ENCODE measurements around the gene PHF21A.
"Not testable (repeated sequence)": the region's sequence is repeated elsewhere in the genome, so short reads cannot be mapped to it uniquely, and the experiment has no call there.

PHF21A gene

DNA sequence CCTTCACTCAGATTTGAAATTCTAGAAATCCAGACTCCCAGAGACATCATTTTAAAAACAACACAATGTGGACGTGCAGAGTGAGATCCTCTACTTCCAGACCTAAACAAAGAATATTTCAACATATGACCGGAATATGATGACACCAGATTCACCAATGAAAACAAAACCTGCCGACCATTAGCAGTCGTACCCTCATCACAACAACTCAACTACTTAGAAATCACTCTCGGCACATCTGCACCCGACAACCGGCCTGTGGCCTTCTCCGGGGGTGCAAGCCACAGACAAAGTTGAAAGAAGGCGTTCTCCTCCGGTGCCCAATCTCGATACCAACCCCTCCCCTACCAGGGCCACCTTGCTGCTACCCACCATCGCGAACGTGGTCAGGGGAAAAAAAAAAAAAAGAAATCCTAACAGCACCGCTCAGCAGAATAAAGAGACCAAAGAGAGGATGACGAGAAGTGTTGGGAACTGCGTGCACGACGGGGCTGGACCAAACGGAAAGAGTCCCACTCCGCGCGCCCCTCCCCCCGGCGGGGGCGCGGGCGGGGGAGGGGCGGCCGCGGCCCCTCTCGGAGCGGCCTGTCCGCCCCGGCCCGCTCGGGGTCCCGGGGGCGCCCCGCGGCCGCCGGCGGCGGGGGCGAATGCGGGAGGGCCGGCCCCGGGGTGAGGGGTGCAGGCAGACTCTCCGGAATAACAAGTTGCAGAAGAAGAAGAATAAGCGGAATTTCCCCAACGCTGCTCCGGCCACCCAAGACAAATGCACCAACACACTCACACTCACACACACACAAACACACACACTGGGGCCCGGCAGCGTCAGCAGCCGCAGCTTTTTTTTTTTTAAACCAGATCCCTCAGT lies 1.7 kb downstream of the PHF21A start:
- peak; percentile 68 for DNase-seq

DNA sequence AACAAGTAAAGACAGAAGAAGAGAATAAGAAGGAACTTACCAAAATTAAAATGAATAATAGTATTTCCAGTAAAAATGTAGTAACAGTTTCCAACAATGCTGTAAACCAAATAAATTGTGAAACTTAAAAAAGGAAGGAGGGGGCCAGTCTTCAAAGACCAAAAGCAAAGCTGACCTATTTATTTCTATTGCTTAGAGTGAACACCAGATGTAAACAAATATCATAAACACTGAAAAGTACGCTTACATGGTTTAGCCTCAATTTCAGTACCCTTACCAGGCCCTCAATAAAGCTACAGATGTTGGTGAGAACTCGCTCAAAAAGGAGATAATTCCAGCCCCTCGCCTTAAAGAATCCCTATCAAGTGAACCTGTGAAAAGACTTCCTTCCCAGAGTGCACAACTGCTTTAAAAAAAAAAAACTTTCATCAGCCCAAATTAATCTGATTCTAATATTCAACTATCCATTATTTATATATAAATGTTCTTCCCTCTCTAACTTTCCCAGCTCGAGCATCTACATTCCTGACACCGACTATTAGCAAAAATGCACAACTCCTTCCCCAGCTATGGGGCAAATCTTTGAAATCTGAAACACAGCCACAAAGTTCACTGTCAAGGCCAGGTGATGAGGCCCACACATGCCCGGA lies 2.4 kb downstream of the PHF21A start:
- no peak for DNase-seq

DNA sequence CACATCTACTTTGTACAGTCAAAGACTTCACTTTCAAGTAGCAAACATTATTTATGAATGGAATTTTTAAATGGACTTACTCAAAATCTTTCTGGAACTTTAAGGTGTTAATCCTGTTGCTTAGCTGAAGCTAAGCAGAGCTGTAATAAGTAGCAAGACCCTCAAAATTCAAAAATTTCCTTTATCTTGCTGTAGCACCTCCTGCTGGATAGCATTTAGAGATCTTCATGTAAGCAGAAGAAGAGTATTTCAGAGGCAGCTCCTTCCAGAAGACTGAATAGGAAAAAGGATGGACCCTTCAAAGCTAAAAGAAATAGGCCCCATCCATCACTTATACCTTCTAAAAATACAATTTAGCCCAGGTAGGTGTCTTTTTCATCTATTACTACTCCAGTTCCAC lies 3.4 kb downstream of the PHF21A start:
- peak; percentile 19 for DNase-seq

DNA sequence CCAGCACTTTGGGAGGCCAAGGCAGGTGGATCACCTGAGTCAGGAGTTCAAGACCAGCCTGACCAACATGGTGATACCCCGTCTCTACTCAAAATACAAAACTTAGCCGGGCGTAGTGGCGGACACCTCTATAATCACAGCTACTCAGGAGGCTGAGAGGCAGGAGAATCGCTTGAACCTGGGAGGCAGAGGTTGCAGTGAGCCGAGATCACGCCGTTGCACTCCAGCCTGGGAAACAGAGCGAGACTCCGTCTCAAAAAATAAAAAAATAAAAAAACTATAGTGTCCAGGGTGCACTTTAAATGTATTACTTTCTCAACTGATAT lies 4.6 kb downstream of the PHF21A start:
- not testable (repeated sequence) for DNase-seq

DNA sequence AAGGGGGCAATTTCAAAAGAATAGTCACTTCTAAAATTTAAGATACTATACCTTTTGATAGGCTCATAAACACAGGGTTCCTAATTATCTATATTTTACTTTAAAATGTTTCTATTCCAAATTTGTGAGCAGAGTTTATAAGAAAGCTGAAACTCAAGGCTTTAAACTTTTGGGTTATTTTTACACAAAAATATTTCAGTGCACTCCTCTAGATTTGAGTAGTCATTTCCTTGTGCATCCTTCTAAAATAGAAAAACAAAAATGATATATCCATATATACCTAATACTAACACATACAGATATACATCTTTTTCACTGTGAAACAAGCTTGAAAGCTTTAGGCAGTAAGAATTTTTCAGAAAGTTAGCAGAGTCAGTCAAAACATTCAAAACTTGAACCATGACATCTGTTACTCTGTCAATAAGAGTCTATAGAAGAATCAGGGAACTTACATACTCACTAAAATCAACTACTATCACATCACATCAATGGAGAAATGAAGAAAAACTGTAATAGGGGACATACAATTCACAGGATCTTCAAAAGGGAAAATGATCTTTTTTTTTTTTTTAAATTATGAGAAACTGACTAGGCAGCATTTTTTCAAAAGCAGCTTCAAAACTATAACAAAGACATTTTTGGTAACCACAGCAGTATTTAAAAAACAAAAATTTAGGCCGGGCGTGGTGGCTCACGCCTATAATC lies 5.1 kb downstream of the PHF21A start:
- peak; percentile 13 for DNase-seq

DNA sequence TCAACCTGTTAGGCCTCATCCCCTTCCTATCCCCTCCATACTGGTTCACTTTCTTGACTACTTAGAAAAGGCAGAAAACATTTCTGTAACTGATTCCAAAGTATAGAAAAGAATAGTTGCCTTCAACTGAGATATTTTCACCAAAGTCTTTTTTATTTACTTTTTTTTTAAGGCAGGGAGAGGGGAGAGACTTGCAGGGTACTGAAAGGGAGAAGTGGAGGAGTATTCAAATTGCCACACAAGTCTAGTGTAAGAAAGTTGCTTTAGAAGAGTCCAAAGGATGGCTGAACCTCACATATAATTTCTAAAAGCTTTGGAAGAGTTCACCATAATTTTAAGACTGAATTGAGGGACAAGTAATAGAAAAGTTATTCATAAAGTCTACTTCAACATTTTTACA lies 6.3 kb downstream of the PHF21A start:
- no peak for DNase-seq

DNA sequence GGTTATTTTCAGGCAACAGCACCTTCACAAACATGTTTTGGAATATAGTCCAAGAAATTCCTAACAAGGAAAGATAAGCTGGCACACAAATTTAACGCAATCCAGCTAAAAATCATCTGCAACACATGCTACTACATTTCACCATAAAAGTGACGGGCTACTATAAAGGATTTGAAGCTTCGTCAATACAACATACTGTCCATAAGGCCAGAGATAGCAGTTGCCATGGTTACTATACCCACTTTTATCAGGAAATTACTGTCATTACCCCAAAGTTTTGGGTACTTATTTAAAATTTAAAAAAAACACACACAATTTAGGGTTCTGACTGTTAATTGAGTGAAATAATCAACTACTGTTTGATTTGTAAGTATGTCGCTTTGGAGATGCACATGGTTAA lies 6.9 kb downstream of the PHF21A start:
- DNase-seq: no peak

DNA sequence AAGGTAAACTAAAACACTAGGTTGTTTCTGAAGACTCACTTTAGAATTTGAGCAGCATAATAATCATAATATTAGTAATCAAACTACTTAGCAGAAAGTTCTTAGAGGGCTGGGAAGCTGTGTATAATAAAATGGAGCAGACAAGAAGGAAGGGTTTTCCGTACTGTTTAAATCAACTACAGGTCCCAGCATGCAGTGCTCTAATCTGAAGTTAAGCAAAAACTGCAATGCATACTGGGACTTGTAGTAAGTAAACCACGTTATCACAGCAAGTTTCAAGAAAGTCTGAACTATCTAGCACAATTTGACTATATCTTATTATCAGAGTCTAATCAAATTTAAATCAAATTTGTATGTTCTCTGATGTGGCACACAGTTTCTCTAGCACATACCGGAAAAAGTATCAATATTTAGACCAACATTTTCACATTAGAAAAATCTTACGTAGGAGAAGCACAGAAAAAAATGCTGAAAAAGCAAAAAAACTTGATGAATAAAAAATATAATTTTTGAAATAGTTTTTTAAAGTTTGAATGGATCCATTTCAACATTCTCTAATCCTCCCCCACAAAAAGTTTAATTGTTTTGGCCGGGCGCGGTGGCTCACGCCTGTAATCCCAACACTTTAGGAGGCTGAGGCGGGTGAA lies 8.2 kb downstream of the PHF21A start:
- DNase-seq: peak; percentile 70

DNA sequence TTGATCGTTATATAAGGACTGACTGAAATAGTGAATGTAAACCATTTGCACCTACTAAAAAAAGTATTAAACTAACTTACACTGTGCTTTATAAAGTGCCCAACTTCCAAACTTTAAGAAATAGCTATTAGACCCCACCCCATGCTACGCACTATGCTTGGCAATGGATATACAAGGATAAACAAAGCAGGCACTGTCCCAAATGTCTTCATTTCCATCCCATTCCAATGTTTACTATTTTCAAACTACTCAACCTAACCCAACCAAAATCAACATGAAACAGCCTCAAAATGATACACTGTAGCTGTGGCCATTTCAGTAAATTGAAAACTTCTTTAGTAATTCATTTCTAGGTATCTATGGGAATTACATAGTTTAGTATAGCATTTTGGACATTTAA lies 12.5 kb downstream of the PHF21A start:
- DNase-seq: no peak

DNA sequence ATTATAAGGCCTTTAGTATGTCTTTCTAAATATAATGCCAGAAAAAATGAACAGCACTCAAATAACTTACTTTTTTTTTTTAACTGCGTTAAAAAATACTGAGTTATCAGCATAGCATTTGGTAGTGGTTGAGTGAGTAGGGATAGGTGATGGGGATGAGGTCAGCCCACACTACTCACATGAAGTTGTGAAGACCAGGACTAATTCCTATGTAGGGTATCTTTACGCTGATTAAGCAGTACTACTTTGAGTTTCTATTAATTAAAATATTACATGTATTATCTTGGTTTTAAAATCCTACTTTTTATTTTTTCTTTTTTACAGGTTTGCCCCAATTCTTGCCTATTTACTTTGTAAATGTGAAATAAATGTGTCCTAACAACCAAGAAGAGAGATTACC lies 13.5 kb downstream of the PHF21A start:
- DNase-seq: no peak

DNA sequence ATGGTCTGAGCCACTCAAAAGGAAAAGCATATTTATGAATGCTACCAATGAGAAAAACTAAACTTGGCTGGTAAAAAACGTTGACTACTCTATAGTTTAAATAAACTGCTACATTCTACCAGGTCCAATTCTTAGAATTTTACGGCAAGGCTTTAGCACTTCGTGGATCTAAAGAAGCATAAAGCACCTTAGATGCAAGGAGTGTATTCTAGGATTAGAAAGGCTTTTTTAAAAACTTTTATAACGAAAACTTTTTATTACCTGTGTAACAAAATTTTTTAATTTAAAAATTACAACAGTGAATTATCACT lies 13.9 kb downstream of the PHF21A start:
- DNase-seq: no peak

DNA sequence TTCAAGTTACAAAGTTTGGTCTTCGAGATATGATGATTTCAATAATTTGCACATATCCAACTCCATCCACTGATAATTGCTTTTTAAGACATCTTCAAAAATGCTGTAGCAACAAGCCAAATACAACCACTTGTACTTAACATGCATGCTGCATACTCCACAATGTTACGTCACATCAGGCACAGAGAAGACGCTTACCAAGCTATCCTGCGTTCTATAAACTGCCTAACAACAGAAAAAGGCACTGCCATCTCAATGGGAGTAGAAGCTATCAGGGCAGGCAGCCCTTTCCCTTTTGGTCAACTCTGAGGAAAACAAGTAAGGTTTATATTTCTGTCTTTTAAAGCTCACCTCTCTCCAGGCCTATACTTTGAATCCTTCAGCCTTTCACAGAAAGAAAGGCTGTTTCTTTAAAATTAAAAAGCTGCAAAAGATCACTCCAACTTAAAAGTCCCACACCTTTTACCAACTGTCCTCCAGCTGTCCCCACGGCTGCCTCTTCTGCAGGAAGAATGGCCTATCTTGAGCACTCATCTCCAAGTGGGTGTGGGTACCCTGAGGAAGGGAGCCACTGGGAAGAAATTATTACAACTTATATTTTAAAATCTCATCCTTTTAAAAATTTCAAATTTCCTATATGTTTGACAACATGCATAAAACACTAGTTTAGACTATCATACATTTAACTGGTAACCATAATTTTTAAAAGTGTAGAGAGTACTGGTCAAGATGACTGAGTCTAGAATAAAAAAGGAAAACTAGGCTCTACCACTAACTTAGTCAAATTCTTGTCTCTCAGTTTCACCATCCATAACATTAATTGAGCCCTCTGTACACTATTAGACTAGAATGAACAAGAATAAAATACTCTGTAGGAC lies 14.5 kb downstream of the PHF21A start:
- DNase-seq: no peak

DNA sequence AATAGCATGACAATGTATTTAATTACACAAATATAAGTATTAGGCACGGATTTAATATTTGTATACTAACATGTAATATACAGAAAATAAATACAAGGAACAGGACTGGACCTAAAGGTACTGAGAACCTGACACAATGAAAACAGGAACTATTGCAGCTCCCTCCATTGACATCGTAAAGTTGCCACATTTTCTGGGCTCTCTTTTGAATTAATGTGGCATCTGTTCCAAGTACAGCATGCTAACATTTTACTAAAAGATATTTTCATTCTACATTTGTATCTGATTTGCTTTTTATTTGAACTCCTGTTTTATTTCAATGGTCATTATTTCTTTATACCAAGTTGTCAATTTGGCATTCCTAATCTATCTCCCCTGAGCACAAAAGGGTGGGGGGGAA lies 15.3 kb downstream of the PHF21A start:
- no peak for DNase-seq

DNA sequence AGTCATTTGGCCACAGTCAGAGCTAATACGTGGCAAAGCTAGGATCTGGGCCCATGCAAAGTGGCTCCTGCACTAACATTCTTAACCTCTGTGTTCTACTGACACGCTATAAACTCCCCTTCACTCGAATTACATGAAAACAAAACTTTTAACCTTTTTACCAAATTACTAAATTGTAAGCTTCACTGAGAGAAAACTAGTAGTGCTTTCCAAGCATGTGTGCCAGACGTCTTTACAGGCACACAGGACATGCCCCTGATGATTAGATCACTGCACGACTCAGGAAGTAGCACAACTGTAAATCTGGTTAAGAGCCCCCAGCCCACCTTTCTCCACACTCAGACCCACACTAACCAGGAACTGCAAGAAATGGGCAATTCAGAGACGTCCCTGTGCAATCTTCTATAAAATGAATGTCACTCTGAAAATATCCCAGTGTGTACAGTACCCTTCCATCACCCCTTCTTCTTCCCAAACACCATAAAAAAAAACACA lies 16.1 kb downstream of the PHF21A start:
- no peak for DNase-seq

DNA sequence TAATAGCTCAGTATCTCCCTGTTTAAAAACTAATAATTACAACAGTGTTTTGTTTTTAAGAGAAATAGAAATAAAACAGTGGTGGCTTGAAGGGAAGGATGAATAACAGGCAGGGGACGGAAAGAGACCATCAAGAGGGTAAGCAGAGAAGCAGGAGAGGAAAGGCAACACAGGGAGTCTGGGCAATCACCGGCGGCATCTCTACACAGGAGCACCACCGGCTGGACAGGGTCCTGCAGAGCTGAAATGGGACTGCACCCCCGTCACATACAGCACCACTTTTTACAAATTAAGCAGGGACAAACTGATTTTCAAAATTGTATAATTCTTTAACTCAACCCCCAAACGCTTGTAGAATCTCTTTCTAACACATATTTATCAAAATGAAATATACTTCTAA lies 18.4 kb downstream of the PHF21A start:
- no peak for DNase-seq

DNA sequence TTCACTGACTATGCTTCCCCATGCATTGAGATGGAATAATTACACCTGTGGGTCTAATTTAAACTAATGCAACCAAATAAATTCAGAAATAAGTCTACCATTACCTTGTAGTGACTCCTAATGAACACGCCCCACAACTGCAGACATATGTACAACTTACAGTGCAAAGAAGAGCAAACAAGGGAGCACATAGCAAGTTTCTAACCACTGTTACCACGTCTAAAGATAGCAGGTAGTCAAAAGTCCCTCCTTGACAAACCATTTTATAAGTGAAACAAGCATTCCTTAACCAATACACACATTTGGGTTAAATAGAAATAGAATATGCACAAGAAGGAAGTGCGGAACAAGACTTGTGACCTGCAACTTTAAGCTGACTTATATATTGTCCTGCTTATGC lies 20.6 kb downstream of the PHF21A start:
- DNase-seq: no peak

DNA sequence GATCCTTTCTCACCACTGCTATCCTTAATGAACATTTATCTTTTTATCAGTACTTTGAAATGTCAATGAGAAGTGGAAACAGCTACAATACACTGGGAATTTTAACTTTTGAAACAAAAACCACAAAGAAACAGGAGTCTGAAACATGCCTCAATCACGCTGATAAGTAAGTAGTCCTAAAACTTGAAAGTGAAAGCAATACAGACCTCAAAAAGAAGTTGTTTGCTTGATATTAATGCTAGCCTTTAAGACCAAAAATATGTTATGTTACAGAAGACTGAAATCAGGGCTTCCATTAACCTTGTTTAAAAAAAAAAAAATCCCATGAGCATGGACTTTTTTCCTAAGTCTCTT lies 21.3 kb downstream of the PHF21A start:
- no peak for DNase-seq

DNA sequence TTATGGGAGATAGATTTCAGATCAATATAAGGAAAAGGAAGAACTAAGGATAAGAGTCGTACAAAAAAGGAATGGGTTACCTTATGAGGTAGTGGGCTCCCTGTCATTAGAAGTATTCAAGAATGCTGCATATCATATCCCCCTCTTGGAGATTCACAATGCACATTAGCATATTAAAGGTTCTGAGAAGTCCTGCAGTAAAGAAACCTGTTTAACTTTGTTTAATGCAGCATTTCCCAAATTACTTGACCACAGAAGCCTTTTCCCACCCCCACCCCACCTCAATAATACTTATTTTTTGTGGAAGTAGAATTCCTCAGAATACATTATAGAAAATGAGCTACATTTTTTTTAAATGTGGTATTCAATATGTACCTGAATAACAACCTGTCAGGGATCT lies 30.9 kb downstream of the PHF21A start:
- no peak for DNase-seq

DNA sequence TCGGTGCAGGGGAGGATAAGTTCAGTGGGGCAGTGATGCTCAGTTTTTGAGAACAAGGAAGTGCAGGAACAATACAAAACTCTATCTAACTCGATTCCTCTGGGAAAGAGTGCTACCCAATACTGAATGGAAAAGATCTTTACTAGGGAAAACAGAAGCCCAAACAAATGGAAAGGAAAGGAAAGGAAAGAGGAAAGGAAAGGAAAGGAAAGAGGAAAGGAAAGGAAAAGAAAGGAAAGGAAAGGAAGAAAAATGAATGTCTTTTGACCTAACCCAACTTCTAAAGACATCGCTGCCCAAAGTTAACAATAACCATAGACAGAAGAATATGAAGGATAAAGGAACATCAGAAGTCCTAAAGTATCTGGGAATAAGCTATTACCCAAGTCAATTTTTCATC lies 41.6 kb downstream of the PHF21A start:
- no peak for DNase-seq

DNA sequence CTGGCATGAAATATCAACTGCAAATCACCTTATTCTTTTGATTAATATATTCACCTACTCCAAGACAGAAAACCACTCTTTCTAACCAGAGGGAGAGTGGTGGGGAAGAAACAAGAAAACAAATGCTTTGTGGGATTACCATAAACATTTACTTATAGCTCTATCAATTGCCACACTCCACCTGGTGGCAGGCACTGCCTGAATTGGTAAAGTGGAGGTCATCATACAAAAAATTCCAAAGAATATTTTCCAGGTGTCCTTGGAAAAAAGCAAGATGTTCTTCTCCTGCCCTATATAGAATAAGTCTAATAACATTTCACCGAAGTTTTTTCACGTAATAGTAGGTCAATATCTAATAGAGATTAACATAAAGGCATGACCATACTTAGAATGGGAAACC lies 45.3 kb downstream of the PHF21A start:
- DNase-seq: no peak

DNA sequence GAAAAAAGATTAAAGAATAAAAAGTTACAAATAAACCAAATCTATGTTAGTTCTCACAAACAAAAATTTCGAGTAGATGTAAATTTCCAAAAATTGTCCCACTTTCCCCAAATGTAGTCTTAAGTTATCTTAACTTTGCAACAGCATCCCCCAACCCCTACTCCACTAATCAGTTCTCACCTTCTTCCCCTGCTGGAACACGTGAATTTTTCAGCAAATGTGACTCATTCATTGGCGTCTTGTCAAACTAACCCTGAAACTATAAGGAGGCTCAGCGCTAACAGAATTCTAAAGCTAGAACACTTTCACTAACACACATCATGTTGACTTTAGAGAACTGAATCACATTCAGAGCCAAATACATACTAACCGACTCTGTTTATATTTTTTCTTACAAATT lies 46.1 kb downstream of the PHF21A start:
- peak; percentile 40 for DNase-seq

DNA sequence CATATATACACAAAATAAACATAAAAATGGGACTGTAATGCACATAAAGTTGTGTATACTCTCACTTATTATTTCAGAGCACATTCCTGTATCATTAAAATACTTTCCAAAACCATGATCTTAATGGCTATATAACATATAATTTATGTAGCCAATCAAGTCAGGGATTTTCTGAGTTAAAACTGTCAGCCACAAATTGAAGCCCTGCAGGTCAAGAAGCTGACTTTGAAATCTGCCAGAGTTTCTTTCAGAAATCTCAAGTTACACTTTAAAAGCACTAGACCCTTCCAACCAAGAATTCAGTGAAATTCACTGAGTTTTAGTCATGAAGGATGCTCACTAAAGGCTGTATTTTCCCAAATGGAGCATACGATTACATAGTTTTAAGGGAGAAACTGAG lies 47.6 kb downstream of the PHF21A start:
- no peak for DNase-seq

Measured in activated CD4-positive, alpha-beta T cell treated with anti-CD3 and anti-CD28 coated beads, Interleukin-2, Interleukin-6, amounts not matched to agents 100 ng/mL and 50 ng/mL, durations not matched to agents 16 hours and 8 hours (primary cell).